Mucosa of descending colon (tissue), 3 donors: ENCODE results near the gene RMND5A. TPM values are rescaled to one million over a fixed set of nuclear protein-coding genes. Genes with fewer than 3 reads are reported as not detected.
A peak's percentile ranks its signal among the peaks of the same experiment; 100 is the strongest.

Experiments used
- ATAC-seq: fragments of 200-7000 bp; cut with Tn5 transposase; one replicate; pipeline ENCODE4 v1.9.1; 2020; ENCODE audit warnings: mild to moderate bottlenecking, moderate library complexity
- DNase-seq, 3 donors: peaks; one replicate each; pipeline ENCODE4 v3.0.0-alpha.2; 2020
- H3K36me3 ChIP-seq: fragments of 200-600 bp; one replicate; pipeline ENCODE4 v1.8.0; 2021; ENCODE audit warnings: low read depth, mild to moderate bottlenecking
- H3K4me1 ChIP-seq: fragments of 200-600 bp; one replicate; pipeline ENCODE4 v1.8.0; 2021; ENCODE audit warnings: low read depth, mild to moderate bottlenecking
- H3K4me3 ChIP-seq: fragments of 200-600 bp; one replicate; pipeline ENCODE4 v1.8.0; 2021; ENCODE audit warnings: mild to moderate bottlenecking
- H3K9me3 ChIP-seq: fragments of 200-600 bp; one replicate; pipeline ENCODE4 v1.8.0; 2021; ENCODE audit warnings: mild to moderate bottlenecking
- intact Hi-C, 2 donors: fragments of 100-400 bp; cut with DNase I in 1 of 2; cut with micrococcal nuclease in 1 of 2; formaldehyde crosslinking; loops; one replicate each; pipeline versions ENCODE4 v1.11.0 to v1.11.1; 2022; cut with DNase I, micrococcal nuclease
- total RNA-seq, 3 donors: library from RNA; stranded (reverse); fragmentation: NEBNext Ultra II Directional in 2 of 3; extraction: Animal tissue kit (Norgen Biotek cat#: 25700) in 2 of 3; gene quantifications; one replicate each; pipeline versions ENCODE4 v1.2.1 to v1.2.4, GENCODE V29; 2021 to 2023
- TF ChIP-seq, protein P1 (sequence below): fragments of 200-600 bp; IDR thresholded peaks from one replicate; pipeline ENCODE4 v1.8.0; 2022; ENCODE audit warnings: antibody characterized with exemption, mild to moderate bottlenecking
- donor health status: DM: no; HTN: no; CAD: no; lungs with moderate emphysema.
- donor health status: DM: no; HTN: no; CAD: no.
- donor health status: DM: no; HTN: yes; CAD: no.

RMND5A gene
- total RNA-seq, 3 donors from 2014 or later = 69.2 to 93.0 (median 73.8) TPM

DNA sequence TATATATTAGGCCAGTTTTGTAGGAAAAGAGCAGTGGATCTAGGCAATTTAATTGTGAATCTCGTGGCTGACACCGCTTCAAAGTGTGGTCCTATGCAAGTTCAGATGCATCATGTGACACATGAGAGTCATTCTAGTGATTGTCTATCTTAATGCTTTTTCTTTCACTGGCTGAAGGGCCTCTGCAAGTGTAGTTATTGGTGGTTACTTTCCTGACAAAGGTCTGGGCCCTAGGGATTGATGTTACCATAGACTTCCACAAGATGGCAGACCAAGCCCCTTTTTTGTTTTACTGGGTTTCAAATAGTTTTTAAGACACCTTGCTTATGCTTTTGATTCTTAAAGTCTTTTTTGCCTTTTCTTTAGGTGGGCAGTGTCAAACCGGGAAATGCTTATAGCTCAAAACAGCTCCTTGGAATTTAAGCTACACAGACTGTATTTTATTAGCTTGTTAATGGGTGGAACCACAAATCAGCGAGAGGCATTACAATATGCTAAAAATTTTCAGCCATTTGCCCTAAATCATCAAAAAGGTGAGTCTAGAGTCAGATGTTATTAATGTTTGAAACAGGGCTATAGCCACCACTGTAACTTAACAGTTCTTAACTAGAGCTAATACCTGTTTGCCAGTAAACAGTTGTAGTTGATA, 44.7 kb downstream of the RMND5A start:
- TF ChIP-seq, protein P1, sequence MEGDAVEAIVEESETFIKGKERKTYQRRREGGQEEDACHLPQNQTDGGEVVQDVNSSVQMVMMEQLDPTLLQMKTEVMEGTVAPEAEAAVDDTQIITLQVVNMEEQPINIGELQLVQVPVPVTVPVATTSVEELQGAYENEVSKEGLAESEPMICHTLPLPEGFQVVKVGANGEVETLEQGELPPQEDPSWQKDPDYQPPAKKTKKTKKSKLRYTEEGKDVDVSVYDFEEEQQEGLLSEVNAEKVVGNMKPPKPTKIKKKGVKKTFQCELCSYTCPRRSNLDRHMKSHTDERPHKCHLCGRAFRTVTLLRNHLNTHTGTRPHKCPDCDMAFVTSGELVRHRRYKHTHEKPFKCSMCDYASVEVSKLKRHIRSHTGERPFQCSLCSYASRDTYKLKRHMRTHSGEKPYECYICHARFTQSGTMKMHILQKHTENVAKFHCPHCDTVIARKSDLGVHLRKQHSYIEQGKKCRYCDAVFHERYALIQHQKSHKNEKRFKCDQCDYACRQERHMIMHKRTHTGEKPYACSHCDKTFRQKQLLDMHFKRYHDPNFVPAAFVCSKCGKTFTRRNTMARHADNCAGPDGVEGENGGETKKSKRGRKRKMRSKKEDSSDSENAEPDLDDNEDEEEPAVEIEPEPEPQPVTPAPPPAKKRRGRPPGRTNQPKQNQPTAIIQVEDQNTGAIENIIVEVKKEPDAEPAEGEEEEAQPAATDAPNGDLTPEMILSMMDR = peak; percentile 56
- ATAC-seq (peak; percentile 77), DNase-seq (peak in 1 of 3 donors; percentile 47)
- no peaks in the 10 kb centered on the region for H3K9me3 ChIP-seq
- no peak overlapping the region for H3K4me3 ChIP-seq
- intact Hi-C loops = no loop called here
- no peaks in the 10 kb centered on the region for H3K36me3 ChIP-seq
- H3K4me1 ChIP-seq = no peaks in the 10 kb centered on the region

DNA sequence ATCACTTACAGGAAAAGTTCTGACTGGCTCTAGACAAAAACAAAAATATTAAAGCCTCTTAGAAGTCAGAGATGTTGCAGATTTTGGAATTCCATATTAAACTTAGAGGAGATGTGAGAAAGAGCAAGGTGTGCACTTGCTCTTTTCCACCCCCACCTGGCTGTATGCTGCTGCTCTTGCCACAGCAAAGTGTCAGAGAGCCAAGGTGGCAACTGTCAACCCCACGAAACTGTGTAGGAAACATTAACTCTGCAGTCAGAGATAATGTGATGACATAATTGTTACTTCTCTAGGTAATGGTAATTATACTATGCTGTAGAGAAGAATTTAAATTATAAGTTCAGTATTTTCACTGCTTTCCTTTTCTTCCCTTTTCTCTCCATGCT, 45.2 kb downstream of the RMND5A start:
- no peaks in the 10 kb centered on the region for H3K9me3 ChIP-seq
- no peaks in the 10 kb centered on the region for H3K4me1 ChIP-seq
- ATAC-seq (no peak), DNase-seq (no peak)
- TF ChIP-seq, protein P1 = no peak
- H3K36me3 ChIP-seq = no peaks in the 10 kb centered on the region
- H3K4me3 ChIP-seq = no peak overlapping the region
- intact Hi-C loops = no loop called here

DNA sequence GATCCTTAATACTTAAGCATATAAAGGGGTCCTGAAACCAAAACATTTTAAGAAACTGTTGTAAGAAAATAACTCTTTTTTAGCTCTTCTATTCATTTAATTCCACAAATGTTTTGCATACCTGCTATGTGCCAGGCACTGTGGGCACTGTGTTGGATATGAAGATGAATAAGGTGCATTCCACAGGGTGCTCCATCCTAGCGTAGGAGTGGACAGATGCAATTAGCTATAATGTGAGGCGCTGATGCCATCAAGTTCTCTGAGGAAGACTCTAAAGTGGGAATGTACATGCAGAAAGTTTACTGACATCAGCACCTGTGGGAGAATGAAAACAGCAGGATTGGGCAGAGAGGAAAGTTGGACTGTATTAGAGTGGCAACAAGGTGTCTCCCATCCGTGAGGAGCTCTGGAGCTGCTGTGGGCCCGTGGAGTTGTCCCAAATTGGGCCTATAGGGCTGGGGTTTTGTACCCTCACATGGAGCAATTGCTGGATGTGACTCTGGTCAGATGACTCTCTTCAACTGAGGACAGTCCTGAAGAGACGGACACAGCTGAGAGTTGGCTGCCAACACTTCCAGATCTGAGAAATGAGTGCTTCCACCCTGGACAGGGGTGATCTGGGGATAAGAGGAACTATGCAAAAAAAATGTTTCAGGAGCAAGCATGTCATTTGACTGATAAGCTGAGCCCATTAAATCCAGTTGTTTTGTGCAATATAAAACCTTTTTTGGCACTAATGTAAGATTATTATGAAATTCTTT, 48.3 kb downstream of the RMND5A start:
- Histone ChIP-seq H3K9me3 (no peaks in the 10 kb centered on the region), H3K36me3 (no peaks in the 10 kb centered on the region), H3K4me1 (no peaks in the 10 kb centered on the region), H3K4me3 (no peak overlapping the region)
- DNase-seq = no peak
- intact Hi-C loops = no loop called here
- no peak for ATAC-seq
- TF ChIP-seq, protein P1 = no peak

DNA sequence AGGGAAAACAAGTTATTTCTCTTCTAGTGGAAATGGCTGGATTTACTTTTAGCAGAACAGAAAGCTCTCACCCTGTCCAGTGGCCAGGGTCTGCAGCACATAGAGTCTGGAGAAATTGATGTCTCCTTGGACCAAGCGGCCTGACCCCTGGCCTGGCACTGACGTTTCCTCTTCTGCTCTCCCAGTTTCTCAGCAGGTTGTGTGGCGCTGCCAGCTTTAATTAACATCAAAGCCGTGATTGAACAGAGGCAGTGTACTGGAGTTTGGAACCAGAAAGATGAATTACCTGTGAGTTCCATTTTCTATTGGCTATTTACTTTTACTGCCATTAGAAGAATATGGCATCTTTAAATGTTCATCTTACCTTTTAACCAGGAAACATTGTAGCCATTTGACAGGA, 49.7 kb downstream of the RMND5A start:
- TF ChIP-seq, protein P1 = no peak
- H3K36me3 ChIP-seq = no peaks in the 10 kb centered on the region
- intact Hi-C loops = no loop called here
- H3K4me3 ChIP-seq = no peak overlapping the region
- DNase-seq (no peak), ATAC-seq (no peak)
- H3K9me3 ChIP-seq = no peaks in the 10 kb centered on the region
- no peaks in the 10 kb centered on the region for H3K4me1 ChIP-seq

DNA sequence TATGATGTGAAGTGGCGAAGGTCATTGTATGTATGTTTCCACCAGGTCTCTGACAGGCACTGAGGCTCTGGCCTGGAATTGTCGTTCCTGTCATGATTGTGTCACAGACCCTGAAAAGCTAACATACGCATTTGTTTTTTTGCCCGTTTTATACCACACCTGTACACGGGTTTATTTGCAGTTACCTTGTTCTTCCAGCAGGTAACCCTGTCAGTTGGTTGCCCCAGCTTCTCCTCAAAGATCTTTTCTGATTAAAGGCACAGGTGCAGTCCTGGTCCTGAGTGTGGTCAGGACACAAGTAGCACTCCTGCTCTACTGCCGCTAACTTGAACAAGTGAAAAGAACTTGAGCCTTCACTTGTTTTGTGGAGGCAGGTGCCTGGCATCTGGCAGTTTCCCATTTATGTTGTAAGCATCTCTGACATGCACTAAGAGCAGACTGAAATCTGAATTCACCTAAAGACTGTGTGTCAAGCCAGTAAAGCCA, 50.8 kb downstream of the RMND5A start:
- Histone ChIP-seq H3K4me1 (no peaks in the 10 kb centered on the region), H3K4me3 (no peak overlapping the region), H3K9me3 (no peaks in the 10 kb centered on the region), H3K36me3 (no peaks in the 10 kb centered on the region)
- no peak for ATAC-seq
- TF ChIP-seq, protein P1 = no peak
- intact Hi-C loops = no loop called here
- no peak for DNase-seq
